ENCODE data around the gene TAF4. TPM values are rescaled to one million over a fixed set of nuclear protein-coding genes. Genes with fewer than 3 reads are reported as not detected.

Gene TAF4
- polyA plus RNA-seq, 1 donor from 2014 or later, result 10.2 TPM

DNA sequence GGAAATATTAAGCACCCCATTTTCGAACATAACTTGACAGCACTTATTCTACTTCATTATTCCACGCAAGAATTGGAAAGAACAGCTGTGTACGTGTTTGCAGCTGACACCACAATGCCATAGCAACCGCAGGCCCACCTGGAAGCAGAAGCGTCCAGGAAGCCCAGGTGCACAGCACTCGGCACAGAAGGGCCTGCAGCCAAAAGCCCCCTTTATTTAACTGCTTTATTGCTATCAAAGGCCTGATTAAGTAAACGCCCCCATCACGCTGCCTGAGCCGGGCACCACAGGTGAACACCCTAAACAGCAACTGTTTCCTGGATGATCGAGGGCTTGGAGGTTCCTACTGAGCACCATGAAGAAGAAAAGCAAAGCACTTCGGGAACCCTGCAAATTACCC is 6.3 kb downstream of the TAF4 start:
- Histone ChIP-seq H3K27ac (ENCODE audit: low read length) (no peak overlapping the region), H3K9me2 (ENCODE audit: insufficient read depth, low read length) (no peaks in the 10 kb centered on the region), H3K36me3 (ENCODE audit: insufficient read depth, low read length) (peaks cover 11% of the 10 kb centered on the region), H3K4me3 (ENCODE audit: low read length) (no peak overlapping the region), H2AFZ (ENCODE audit: low read depth, low read length) (no peak overlapping the region), H3K9ac (ENCODE audit: low read length) (no peak overlapping the region), H3K79me2 (replicated peaks; ENCODE audit: insufficient read depth, low read length) (peaks cover 86% of the 10 kb centered on the region), H4K20me1 (ENCODE audit: insufficient read depth) (peaks cover 22% of the 10 kb centered on the region), H3K27me3 (ENCODE audit: insufficient read depth, low read depth, low read length) (no peaks in the 10 kb centered on the region), H3K4me2 (ENCODE audit: low read length) (no peak overlapping the region), H3F3A (ENCODE audit: insufficient read depth, low read length, poor library complexity, severe bottlenecking) (no peaks in the 10 kb centered on the region), H3K9me3 (ENCODE audit: low read length) (no peaks in the 10 kb centered on the region)
- no peak for TF ChIP-seq TAF1 (IDR thresholded peaks at IDR 0.05; ENCODE audit: low read depth)
- TF ChIP-seq CTCF (IDR thresholded peaks at IDR 0.05; ENCODE audit: poor library complexity, severe bottlenecking), result no peak
- TF ChIP-seq, protein P1, sequence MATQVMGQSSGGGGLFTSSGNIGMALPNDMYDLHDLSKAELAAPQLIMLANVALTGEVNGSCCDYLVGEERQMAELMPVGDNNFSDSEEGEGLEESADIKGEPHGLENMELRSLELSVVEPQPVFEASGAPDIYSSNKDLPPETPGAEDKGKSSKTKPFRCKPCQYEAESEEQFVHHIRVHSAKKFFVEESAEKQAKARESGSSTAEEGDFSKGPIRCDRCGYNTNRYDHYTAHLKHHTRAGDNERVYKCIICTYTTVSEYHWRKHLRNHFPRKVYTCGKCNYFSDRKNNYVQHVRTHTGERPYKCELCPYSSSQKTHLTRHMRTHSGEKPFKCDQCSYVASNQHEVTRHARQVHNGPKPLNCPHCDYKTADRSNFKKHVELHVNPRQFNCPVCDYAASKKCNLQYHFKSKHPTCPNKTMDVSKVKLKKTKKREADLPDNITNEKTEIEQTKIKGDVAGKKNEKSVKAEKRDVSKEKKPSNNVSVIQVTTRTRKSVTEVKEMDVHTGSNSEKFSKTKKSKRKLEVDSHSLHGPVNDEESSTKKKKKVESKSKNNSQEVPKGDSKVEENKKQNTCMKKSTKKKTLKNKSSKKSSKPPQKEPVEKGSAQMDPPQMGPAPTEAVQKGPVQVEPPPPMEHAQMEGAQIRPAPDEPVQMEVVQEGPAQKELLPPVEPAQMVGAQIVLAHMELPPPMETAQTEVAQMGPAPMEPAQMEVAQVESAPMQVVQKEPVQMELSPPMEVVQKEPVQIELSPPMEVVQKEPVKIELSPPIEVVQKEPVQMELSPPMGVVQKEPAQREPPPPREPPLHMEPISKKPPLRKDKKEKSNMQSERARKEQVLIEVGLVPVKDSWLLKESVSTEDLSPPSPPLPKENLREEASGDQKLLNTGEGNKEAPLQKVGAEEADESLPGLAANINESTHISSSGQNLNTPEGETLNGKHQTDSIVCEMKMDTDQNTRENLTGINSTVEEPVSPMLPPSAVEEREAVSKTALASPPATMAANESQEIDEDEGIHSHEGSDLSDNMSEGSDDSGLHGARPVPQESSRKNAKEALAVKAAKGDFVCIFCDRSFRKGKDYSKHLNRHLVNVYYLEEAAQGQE (IDR thresholded peaks at IDR 0.05; ENCODE audit: borderline replicate concordance), result no peak
- no peak for TF ChIP-seq POLR2AphosphoS5 (IDR thresholded peaks at IDR 0.05)
- TF ChIP-seq MXI1 (conservative IDR thresholded peaks at IDR 0.05; ENCODE audit: poor library complexity, severe bottlenecking), result no peak
- no peak for TF ChIP-seq SMC3 (conservative IDR thresholded peaks at IDR 0.05; ENCODE audit: poor library complexity)

DNA sequence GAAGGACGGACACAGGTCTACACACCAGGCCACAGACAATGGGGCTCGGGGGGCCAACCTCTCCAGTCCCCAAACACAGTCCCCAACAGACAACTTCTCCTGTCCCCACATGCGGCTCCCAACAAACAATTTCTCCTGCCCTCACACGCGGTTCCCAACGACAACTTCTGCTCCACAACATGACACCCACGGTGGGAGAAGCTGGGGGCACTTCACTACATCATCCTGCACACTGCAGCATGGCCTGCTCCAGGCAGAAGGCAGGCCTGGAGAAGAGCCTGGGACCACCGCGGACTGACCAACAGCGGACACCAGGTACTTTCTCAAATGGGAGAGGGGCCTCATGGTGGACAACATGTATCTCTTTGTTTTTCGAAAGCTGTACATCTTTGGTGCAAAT is 6.7 kb downstream of the TAF4 start:
- Histone ChIP-seq H3K27ac (ENCODE audit: low read length) (no peak overlapping the region), H3K9me2 (ENCODE audit: insufficient read depth, low read length) (no peaks in the 10 kb centered on the region), H2AFZ (ENCODE audit: low read depth, low read length) (no peak overlapping the region), H3K36me3 (ENCODE audit: insufficient read depth, low read length) (peaks cover 11% of the 10 kb centered on the region), H3K4me3 (ENCODE audit: low read length) (no peak overlapping the region), H3F3A (ENCODE audit: insufficient read depth, low read length, poor library complexity, severe bottlenecking) (no peaks in the 10 kb centered on the region), H3K79me2 (replicated peaks; ENCODE audit: insufficient read depth, low read length) (peaks cover 86% of the 10 kb centered on the region), H3K9ac (ENCODE audit: low read length) (no peak overlapping the region), H3K4me2 (ENCODE audit: low read length) (no peak overlapping the region), H4K20me1 (ENCODE audit: insufficient read depth) (peaks cover 19% of the 10 kb centered on the region), H3K27me3 (ENCODE audit: insufficient read depth, low read depth, low read length) (no peaks in the 10 kb centered on the region), H3K9me3 (ENCODE audit: low read length) (no peaks in the 10 kb centered on the region)
- TF ChIP-seq, protein P1 (IDR thresholded peaks at IDR 0.05; ENCODE audit: borderline replicate concordance), result no peak
- no peak for TF ChIP-seq EP300 (conservative IDR thresholded peaks at IDR 0.05; ENCODE audit: poor library complexity, severe bottlenecking)
- TF ChIP-seq RAD21 (conservative IDR thresholded peaks at IDR 0.05), result no peak
- no peak for TF ChIP-seq MXI1 (conservative IDR thresholded peaks at IDR 0.05; ENCODE audit: poor library complexity, severe bottlenecking)
- no peak for TF ChIP-seq EZH2 (IDR thresholded peaks at IDR 0.05; ENCODE audit: borderline replicate concordance, insufficient read depth, low read length, poor library complexity, severe bottlenecking)
- no peak for TF ChIP-seq SMC3 (conservative IDR thresholded peaks at IDR 0.05; ENCODE audit: poor library complexity)
- TF ChIP-seq POLR2AphosphoS5 (IDR thresholded peaks at IDR 0.05), result no peak
- TF ChIP-seq CTCF (IDR thresholded peaks at IDR 0.05; ENCODE audit: poor library complexity, severe bottlenecking), result no peak
- TF ChIP-seq TAF1 (IDR thresholded peaks at IDR 0.05; ENCODE audit: low read depth), result no peak
